ENCODE results near the gene NXPH4. TPM values are rescaled to one million over a fixed set of nuclear protein-coding genes. Genes with fewer than 3 reads are reported as not detected.

Gene NXPH4
- total RNA-seq, 1 donor from 2014 or later, result 15.1 TPM

GRCh38 chr12:57170408-57170807 is 46.2 kb upstream of the NXPH4 start:
- Mint-ChIP-seq H3K4me1 (ENCODE audit: unreplicated experiment) (peaks cover 19% of the 10 kb centered on the region), H3K4me3 (no peak overlapping the region), H3K27me3 (no peaks in the 10 kb centered on the region), H3K36me3 (peaks cover 24% of the 10 kb centered on the region), H3K27ac (peak overlapping the region; percentile 57), H3K9me3 (no peaks in the 10 kb centered on the region)
- TF ChIP-seq CTCF (conservative IDR thresholded peaks at IDR 0.05), result no peak
- DNase-seq (ENCODE audit: extremely low spot score, unreplicated experiment), result no peak

GRCh38 chr12:57170927-57171326 is 45.7 kb upstream of the NXPH4 start:
- TF ChIP-seq CTCF (conservative IDR thresholded peaks at IDR 0.05), result no peak

GRCh38 chr12:57171668-57172067 is 44.9 kb upstream of the NXPH4 start:
- no peak for TF ChIP-seq CTCF (conservative IDR thresholded peaks at IDR 0.05)
- no peaks in the 10 kb centered on the region for H3K9me3 Mint-ChIP-seq
- no peak overlapping the region for H3K4me3 Mint-ChIP-seq
- peaks cover 19% of the 10 kb centered on the region for H3K4me1 Mint-ChIP-seq (ENCODE audit: unreplicated experiment)
- DNase-seq (ENCODE audit: extremely low spot score, unreplicated experiment), result no peak
- peak overlapping the region; percentile 57 for H3K27ac Mint-ChIP-seq
- H3K27me3 Mint-ChIP-seq, result no peaks in the 10 kb centered on the region
- peaks cover 20% of the 10 kb centered on the region for H3K36me3 Mint-ChIP-seq

More at GRCh38 chr12:57170927-57171326, 45.7 kb upstream of the NXPH4 start:
- DNase-seq (ENCODE audit: extremely low spot score, unreplicated experiment), result no peak
- H3K9me3 Mint-ChIP-seq, result no peaks in the 10 kb centered on the region
- peaks cover 19% of the 10 kb centered on the region for H3K4me1 Mint-ChIP-seq (ENCODE audit: unreplicated experiment)
- H3K27me3 Mint-ChIP-seq, result no peaks in the 10 kb centered on the region
- peak overlapping the region; percentile 57 for H3K27ac Mint-ChIP-seq
- no peak overlapping the region for H3K4me3 Mint-ChIP-seq
- H3K36me3 Mint-ChIP-seq, result peaks cover 24% of the 10 kb centered on the region

GRCh38 chr12:57173089-57173488 is 43.5 kb upstream of the NXPH4 start:
- peaks cover 20% of the 10 kb centered on the region for H3K36me3 Mint-ChIP-seq
- H3K27ac Mint-ChIP-seq, result peak overlapping the region; percentile 40
- peaks cover 19% of the 10 kb centered on the region for H3K4me1 Mint-ChIP-seq (ENCODE audit: unreplicated experiment)
- no peaks in the 10 kb centered on the region for H3K9me3 Mint-ChIP-seq
- no peak for DNase-seq (ENCODE audit: extremely low spot score, unreplicated experiment)
- peak; percentile 72 for TF ChIP-seq CTCF (conservative IDR thresholded peaks at IDR 0.05)
- no peak overlapping the region for H3K4me3 Mint-ChIP-seq
- H3K27me3 Mint-ChIP-seq, result no peaks in the 10 kb centered on the region

GRCh38 chr12:57173683-57174082 is 42.9 kb upstream of the NXPH4 start:
- no peak overlapping the region for H3K4me3 Mint-ChIP-seq
- no peak overlapping the region for H3K27ac Mint-ChIP-seq
- peaks cover 19% of the 10 kb centered on the region for H3K4me1 Mint-ChIP-seq (ENCODE audit: unreplicated experiment)
- H3K36me3 Mint-ChIP-seq, result peaks cover 24% of the 10 kb centered on the region
- H3K9me3 Mint-ChIP-seq, result no peaks in the 10 kb centered on the region
- H3K27me3 Mint-ChIP-seq, result no peaks in the 10 kb centered on the region
- DNase-seq (ENCODE audit: extremely low spot score, unreplicated experiment), result no peak
- TF ChIP-seq CTCF (conservative IDR thresholded peaks at IDR 0.05), result no peak

All from type B pancreatic cell (in vitro differentiated cells).